ENCODE measurements around the gene QPCT.
"Not testable (repeated sequence)": the region's sequence is repeated elsewhere in the genome, so short reads cannot be mapped to it uniquely, and the experiment has no call there.

Gene QPCT

GRCh38 chr2:37344453-37345361 lies at the start of gene QPCT:
Gene QPCT (plus strand): TSS chr2:37344630. CDS start chr2:37344732, 102 bp downstream.
- DNase-seq (ENCODE audit: low read depth, low spot score): no peak

GRCh38 chr2:37294858-37295257 lies 49.6 kb upstream of the QPCT start:
- not testable (repeated sequence) for DNase-seq (ENCODE audit: low read depth, low spot score)

- no peak for DNase-seq (ENCODE audit: low read depth, low spot score)
Measured at GRCh38 chr2:37295469-37296073, 48.9 kb upstream of the QPCT start.

GRCh38 chr2:37297632-37298031 lies 46.8 kb upstream of the QPCT start:
- no peak for DNase-seq (ENCODE audit: low read depth, low spot score)

GRCh38 chr2:37300146-37300545 lies 44.3 kb upstream of the QPCT start:
- no peak for DNase-seq (ENCODE audit: low read depth, low spot score)

GRCh38 chr2:37300578-37300977 lies 43.9 kb upstream of the QPCT start:
- no peak for DNase-seq (ENCODE audit: low read depth, low spot score)

GRCh38 chr2:37301408-37301807 lies 43.0 kb upstream of the QPCT start:
- DNase-seq (ENCODE audit: low read depth, low spot score): no peak

GRCh38 chr2:37302701-37303252 lies 41.7 kb upstream of the QPCT start:
- no peak for DNase-seq (ENCODE audit: low read depth, low spot score)

DNA sequence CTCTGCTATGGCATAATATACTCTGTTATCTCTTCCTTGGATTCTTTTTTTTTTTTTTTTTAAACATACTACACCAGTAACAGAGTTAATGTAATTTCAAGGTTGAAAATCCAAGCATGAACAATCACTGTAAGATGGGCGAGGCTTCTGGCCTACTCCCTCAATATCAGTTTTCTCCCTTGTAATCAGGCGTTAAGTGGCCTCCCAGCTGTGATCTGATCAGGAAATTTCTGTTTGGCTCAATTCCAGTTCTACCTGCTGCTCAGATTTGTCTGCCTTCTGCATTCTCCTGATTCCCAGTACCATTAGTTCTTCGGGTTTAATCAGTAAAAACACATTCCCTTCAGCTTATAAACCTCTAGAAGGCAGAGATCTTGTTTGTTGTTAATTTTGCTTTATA lies 38.4 kb upstream of the QPCT start:
- no peak for DNase-seq (ENCODE audit: low read depth, low spot score)

GRCh38 chr2:37307500-37307899 lies 36.9 kb upstream of the QPCT start:
- DNase-seq (ENCODE audit: low read depth, low spot score): no peak

DNA sequence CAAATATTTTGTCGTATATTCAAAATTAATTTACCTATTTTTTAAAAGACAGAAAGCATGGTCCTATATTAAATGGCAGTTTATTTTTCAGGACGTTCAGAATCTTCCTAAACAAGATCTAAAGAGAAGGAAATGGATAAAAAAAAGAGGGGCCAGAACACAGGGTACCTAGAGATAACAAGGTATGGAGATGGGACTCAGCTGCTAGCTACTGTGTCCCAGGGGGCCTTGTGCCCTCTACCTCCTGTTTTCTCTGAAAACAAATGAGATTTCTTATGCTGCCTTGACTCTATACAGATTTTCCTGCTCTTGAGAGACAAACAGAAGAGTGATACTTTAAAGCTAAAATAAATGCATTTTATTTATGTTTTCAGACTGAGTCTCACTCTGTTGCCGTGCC lies 29.1 kb upstream of the QPCT start:
- no peak for DNase-seq (ENCODE audit: low read depth, low spot score)

GRCh38 chr2:37316181-37316580 lies 28.2 kb upstream of the QPCT start:
- no peak for DNase-seq (ENCODE audit: low read depth, low spot score)

DNA sequence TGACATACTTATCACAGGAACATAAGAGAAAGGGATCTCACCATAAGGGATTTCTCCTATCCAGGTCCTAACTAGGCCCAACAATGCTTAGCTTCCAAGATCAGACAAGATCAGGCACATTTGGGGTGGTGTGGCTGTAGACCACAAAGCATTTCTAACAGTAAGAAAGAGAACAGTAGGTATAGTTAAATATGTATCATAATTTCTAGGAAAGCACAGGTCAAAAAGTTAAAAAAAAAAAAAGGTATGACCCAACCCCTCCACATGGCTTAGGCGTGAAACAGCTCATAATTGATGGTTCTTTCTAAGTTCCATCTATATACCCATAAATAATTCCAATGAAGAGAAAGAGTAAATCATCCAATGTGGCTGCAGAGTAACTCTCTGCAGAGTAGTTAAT lies 26.7 kb upstream of the QPCT start:
- no peak for DNase-seq (ENCODE audit: low read depth, low spot score)

- DNase-seq (ENCODE audit: low read depth, low spot score): no peak
Measured at GRCh38 chr2:37318401-37318800, 26.0 kb upstream of the QPCT start.

GRCh38 chr2:37319754-37320609 lies 24.4 kb upstream of the QPCT start:
- no peak for DNase-seq (ENCODE audit: low read depth, low spot score)

DNA sequence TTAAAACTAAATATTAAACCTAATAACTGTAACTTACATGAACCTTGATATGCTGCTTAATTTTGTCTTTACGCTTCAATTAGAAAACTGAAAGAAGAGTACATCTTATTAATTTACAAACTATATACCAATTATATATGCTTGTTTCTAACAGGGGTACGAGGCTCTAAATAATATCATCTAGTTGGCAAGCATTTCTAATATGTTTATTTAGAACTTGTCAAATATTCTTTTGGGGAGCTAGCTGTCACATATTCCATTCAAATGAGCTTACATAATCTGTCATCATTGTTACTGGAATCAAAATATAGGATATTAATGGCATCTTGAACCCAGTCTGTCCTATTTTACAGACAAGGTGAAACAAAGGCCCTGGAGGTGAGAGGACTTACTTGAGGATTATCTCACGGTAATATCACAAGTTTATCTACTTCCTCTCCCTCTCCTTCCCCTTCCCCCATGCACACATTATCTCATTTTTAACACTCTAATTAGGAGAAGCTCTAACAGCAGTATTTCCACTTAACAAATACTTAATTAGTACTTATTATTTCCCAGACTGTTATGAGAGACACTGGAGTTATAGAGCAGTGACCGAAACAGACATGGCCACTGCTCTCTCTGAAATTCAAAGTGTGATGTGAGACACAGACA lies 23.3 kb upstream of the QPCT start:
- no peak for DNase-seq (ENCODE audit: low read depth, low spot score)

- DNase-seq (ENCODE audit: low read depth, low spot score): no peak
Measured at GRCh38 chr2:37322368-37322767, 22.1 kb upstream of the QPCT start.

DNA sequence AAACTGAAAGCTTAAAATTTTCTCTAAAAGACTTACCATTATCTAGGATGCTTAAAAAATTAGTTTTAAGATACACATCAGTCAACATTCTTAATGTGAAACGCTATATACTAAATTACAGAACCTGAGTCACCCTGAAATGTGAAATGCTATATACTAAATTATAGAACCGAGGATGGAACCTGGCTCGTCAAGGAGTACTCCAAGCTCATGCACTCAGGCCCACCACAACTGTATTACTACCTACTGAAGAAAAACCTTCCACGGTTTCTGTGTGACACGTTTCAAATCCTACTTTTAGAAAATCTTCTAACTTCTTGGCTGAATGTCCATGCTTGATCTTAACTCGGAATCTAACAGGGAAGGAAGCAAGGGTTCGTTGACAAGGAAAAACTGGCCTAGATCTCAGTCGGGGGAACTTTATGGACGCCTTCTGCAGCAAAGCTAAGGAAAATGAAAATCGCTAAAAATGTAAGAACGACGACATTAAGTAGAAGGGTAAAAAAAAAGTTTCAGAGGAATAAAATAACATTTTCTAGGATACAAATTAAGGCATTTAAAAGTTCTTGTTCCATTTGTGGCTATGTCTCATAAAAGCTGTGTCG lies 21.2 kb upstream of the QPCT start:
- DNase-seq (ENCODE audit: low read depth, low spot score): no peak

DNA sequence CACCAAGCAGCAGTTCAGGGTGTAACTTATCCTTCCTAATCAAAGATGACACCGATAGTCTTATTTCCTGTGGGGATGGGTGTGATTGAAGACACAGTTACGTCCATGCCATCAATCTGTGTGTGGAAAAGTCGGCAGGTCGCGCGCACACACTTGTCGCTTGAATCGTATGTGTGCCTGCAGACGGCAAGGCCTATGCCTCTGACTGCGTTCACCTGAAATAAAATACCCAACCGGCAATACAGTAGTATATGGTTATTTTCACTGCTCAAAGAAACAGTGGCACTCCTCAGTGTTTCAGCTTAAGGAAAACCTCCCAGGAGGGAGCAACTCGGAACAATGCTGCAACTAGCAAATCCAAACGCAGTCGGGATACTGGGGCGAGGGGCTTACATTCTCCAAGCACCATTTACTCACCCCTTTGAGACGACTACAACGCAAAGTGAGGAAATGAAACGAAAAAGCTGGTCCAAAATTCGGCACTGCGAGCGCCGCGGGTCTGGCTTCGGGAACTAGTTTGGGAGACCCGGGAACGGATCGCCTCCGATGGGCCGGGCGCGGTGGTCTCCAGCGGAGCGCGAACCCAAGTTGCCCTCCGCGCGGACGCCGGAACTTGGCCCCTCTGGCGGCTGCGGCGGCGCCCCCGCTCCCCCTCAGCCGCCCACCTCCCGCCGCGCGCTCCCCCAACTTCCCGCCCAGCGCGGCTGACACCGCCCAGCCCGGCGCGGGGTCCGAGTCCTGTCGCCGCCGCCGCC lies 20.5 kb upstream of the QPCT start:
- no peak for DNase-seq (ENCODE audit: low read depth, low spot score)

DNA sequence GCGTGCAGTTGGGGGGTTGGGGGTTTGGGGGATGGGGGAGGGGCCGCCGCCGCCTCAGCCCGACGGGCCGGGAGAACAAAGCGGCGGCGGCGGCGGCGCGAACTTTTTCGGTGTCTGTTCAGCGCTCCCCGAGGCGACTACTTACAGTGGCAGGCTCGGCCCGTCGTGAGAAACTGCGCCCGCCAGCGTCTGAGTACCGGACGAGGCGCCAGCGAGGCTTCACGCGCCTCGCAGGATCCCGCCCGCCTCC lies 20.0 kb upstream of the QPCT start:
- no peak for DNase-seq (ENCODE audit: low read depth, low spot score)

All from brain pericyte (primary cell).